ENCODE results near the gene MFSD2B.

GRCh38 chr2:24046930-24047702, 37.2 kb downstream of the MFSD2B start, which contains the start of gene WDCP:
- no peak for TF ChIP-seq CTCF (IDR thresholded peaks at IDR 0.05)
- TF ChIP-seq POLR2A (IDR thresholded peaks at IDR 0.05) = peak in 1 of 2 donors; percentile 86

All from heart left ventricle (tissue), 13 donors.